ENCODE data around the gene FAM32A. TPM values are rescaled to one million over a fixed set of nuclear protein-coding genes. Genes with fewer than 3 reads are reported as not detected.
"Not testable (repeated sequence)": the region's sequence is repeated elsewhere in the genome, so short reads cannot be mapped to it uniquely, and the experiment has no call there.

FAM32A gene
- total RNA-seq, 1 donor from 2014 or later = 106 TPM

- Histone ChIP-seq H3K9me3 (ENCODE audit: insufficient read depth, low read depth, low read length) (no peaks in the 10 kb centered on the region), H3K9ac (ENCODE audit: low read length) (no peak overlapping the region), H3K27me3 (ENCODE audit: insufficient read depth, low read length) (no peaks in the 10 kb centered on the region), H4K20me1 (ENCODE audit: insufficient read depth, low read length) (no peaks in the 10 kb centered on the region), H2AFZ (ENCODE audit: low read depth, low read length) (no peak overlapping the region), H3K4me2 (ENCODE audit: low read length) (no peak overlapping the region), H3K4me1 (ENCODE audit: insufficient read depth, low read length) (peaks cover 6% of the 10 kb centered on the region), H3K79me2 (ENCODE audit: insufficient read depth, low read length) (no peaks in the 10 kb centered on the region), H3K4me3 (ENCODE audit: insufficient read depth, low read depth, low read length) (no peak overlapping the region), H3K36me3 (ENCODE audit: insufficient read depth, low read length) (no peaks in the 10 kb centered on the region), H3K27ac (ENCODE audit: low read depth, low read length) (no peak overlapping the region)
- H3K27ac Mint-ChIP-seq (ENCODE audit: unreplicated experiment) = no peak overlapping the region
- H3K36me3 Mint-ChIP-seq (ENCODE audit: low read depth, unreplicated experiment) = no peaks in the 10 kb centered on the region
- H3K27me3 Mint-ChIP-seq (ENCODE audit: low read depth, unreplicated experiment) = peaks cover 30% of the 10 kb centered on the region
- H3K4me3 Mint-ChIP-seq (ENCODE audit: unreplicated experiment) = no peak overlapping the region
- TF ChIP-seq CTCF (IDR thresholded peaks at IDR 0.05; ENCODE audit: insufficient read depth, low read depth, low read length) (no peak), EZH2 (IDR thresholded peaks at IDR 0.05; ENCODE audit: insufficient read depth, low read length) (no peak)
- H3K9me3 Mint-ChIP-seq (ENCODE audit: unreplicated experiment) = peaks cover 4% of the 10 kb centered on the region
- DNase-seq (ENCODE audit: low read depth) (no peak), FAIRE-seq (no peak)
- no peaks in the 10 kb centered on the region for H3K4me1 Mint-ChIP-seq (ENCODE audit: low read depth, unreplicated experiment)
Measured at GRCh38 chr19:16170134-16170533, 15.1 kb upstream of the FAM32A start.

GRCh38 chr19:16175954-16176353 is 9.3 kb upstream of the FAM32A start:
- H4K20me1 ChIP-seq (ENCODE audit: insufficient read depth, low read length) = no peaks in the 10 kb centered on the region
- H3K4me3 ChIP-seq (ENCODE audit: insufficient read depth, low read depth, low read length) = no peak overlapping the region
- no peak for TF ChIP-seq CTCF (IDR thresholded peaks at IDR 0.05; ENCODE audit: insufficient read depth, low read depth, low read length)
- peaks cover 20% of the 10 kb centered on the region for H3K27me3 Mint-ChIP-seq (ENCODE audit: low read depth, unreplicated experiment)
- H3K9me3 Mint-ChIP-seq (ENCODE audit: unreplicated experiment) = peaks cover 5% of the 10 kb centered on the region
- DNase-seq (ENCODE audit: low read depth) (no peak), FAIRE-seq (no peak)
- H3K27ac ChIP-seq (ENCODE audit: low read depth, low read length) = no peak overlapping the region
- H3K4me1 ChIP-seq (ENCODE audit: insufficient read depth, low read length) = peaks cover 10% of the 10 kb centered on the region
- H3K4me2 ChIP-seq (ENCODE audit: low read length) = no peak overlapping the region
- H3K79me2 ChIP-seq (ENCODE audit: insufficient read depth, low read length) = no peaks in the 10 kb centered on the region
- no peaks in the 10 kb centered on the region for H3K36me3 Mint-ChIP-seq (ENCODE audit: low read depth, unreplicated experiment)
- no peak overlapping the region for H3K4me3 Mint-ChIP-seq (ENCODE audit: unreplicated experiment)
- H3K9ac ChIP-seq (ENCODE audit: low read length) = no peak overlapping the region
- H3K27ac Mint-ChIP-seq (ENCODE audit: unreplicated experiment) = no peak overlapping the region
- H3K36me3 ChIP-seq (ENCODE audit: insufficient read depth, low read length) = no peaks in the 10 kb centered on the region
- H2AFZ ChIP-seq (ENCODE audit: low read depth, low read length) = no peak overlapping the region
- H3K27me3 ChIP-seq (ENCODE audit: insufficient read depth, low read length) = no peaks in the 10 kb centered on the region
- H3K4me1 Mint-ChIP-seq (ENCODE audit: low read depth, unreplicated experiment) = peaks cover 5% of the 10 kb centered on the region
- H3K9me3 ChIP-seq (ENCODE audit: insufficient read depth, low read depth, low read length) = no peaks in the 10 kb centered on the region

- H3K27ac ChIP-seq (ENCODE audit: low read depth, low read length); H3K9me3 Mint-ChIP-seq (ENCODE audit: unreplicated experiment); H3K4me1 Mint-ChIP-seq (ENCODE audit: low read depth, unreplicated experiment); H4K20me1 ChIP-seq (ENCODE audit: insufficient read depth, low read length); H3K4me1 ChIP-seq (ENCODE audit: insufficient read depth, low read length); FAIRE-seq; H3K36me3 Mint-ChIP-seq (ENCODE audit: low read depth, unreplicated experiment); H3K4me3 Mint-ChIP-seq (ENCODE audit: unreplicated experiment); H3K27me3 Mint-ChIP-seq (ENCODE audit: low read depth, unreplicated experiment); H3K9ac ChIP-seq (ENCODE audit: low read length); H3K27ac Mint-ChIP-seq (ENCODE audit: unreplicated experiment); DNase-seq (ENCODE audit: low read depth); H3K9me3 ChIP-seq (ENCODE audit: insufficient read depth, low read depth, low read length); H3K27me3 ChIP-seq (ENCODE audit: insufficient read depth, low read length); H2AFZ ChIP-seq (ENCODE audit: low read depth, low read length); H3K36me3 ChIP-seq (ENCODE audit: insufficient read depth, low read length); H3K4me2 ChIP-seq (ENCODE audit: low read length); H3K4me3 ChIP-seq (ENCODE audit: insufficient read depth, low read depth, low read length); H3K79me2 ChIP-seq (ENCODE audit: insufficient read depth, low read length): not testable (repeated sequence)
Measured at GRCh38 chr19:16178866-16179265, 6.3 kb upstream of the FAM32A start.

Measured in astrocyte (in vitro differentiated cells and primary cell).